Parathyroid adenoma (tissue), 2 donors: Measurements from ENCODE around the gene NFIB.

Source experiments
- H2AFZ ChIP-seq: fragments of 300-600 bp; sonication (generic); one replicate; pipeline ENCODE4 v1.7.0; 2017; ENCODE audit warnings: antibody characterized with exemption, mild to moderate bottlenecking
- H3K27ac ChIP-seq: fragments of 300-600 bp; sonication (generic); one replicate; pipeline ENCODE4 v1.7.0; 2017
- H3K27me3 ChIP-seq: fragments of 300-600 bp; sonication (generic); one replicate; pipeline ENCODE4 v1.7.0; 2017; ENCODE audit warnings: low read length; ENCODE audit not compliant: control insufficient read depth, insufficient read depth
- H3K36me3 ChIP-seq: fragments of 300-600 bp; sonication (generic); one replicate; pipeline ENCODE4 v1.7.0; 2017; ENCODE audit warnings: low read length; ENCODE audit not compliant: control insufficient read depth, insufficient read depth
- H3K4me1 ChIP-seq: fragments of 300-600 bp; sonication (generic); one replicate; pipeline ENCODE4 v1.7.0; 2017; ENCODE audit warnings: control low read depth
- H3K4me2 ChIP-seq: fragments of 300-600 bp; sonication (generic); one replicate; pipeline ENCODE4 v1.7.0; 2017; ENCODE audit warnings: low read length
- H3K4me3 ChIP-seq: fragments of 300-600 bp; sonication (generic); one replicate; pipeline ENCODE4 v1.7.0; 2017; ENCODE audit warnings: low read depth, low read length
- H3K79me2 ChIP-seq: fragments of 300-600 bp; sonication (generic); one replicate; pipeline ENCODE4 v1.7.0; 2017; ENCODE audit warnings: control low read depth
- H3K9ac ChIP-seq: fragments of 300-600 bp; sonication (generic); one replicate; pipeline ENCODE4 v1.7.0; 2017; ENCODE audit warnings: mild to moderate bottlenecking
- H3K9me3 ChIP-seq: fragments of 300-600 bp; sonication (generic); one replicate; pipeline ENCODE4 v1.7.0; 2017; ENCODE audit warnings: low read length; ENCODE audit not compliant: control insufficient read depth
- TF ChIP-seq, protein P1 (sequence below): fragments of 300-600 bp; sonication (generic); IDR thresholded peaks from one replicate; pipeline ENCODE4 v1.7.0; 2017; ENCODE audit warnings: antibody characterized with exemption, mild to moderate bottlenecking
- donor health status: primary hyperparathyroidism.

NFIB gene

GRCh38 chr9:14213504-14213903, 100.4 kb downstream of the NFIB start:
- Histone ChIP-seq H3K27ac (no peak overlapping the region), H3K79me2 (no peaks in the 10 kb centered on the region), H3K9ac (no peak overlapping the region), H3K4me2 (no peak overlapping the region), H3K9me3 (no peaks in the 10 kb centered on the region), H3K4me3 (no peak overlapping the region), H2AFZ (no peak overlapping the region), H3K4me1 (no peaks in the 10 kb centered on the region), H3K36me3 (no peaks in the 10 kb centered on the region), H3K27me3 (no peaks in the 10 kb centered on the region)
- TF ChIP-seq, protein P1, sequence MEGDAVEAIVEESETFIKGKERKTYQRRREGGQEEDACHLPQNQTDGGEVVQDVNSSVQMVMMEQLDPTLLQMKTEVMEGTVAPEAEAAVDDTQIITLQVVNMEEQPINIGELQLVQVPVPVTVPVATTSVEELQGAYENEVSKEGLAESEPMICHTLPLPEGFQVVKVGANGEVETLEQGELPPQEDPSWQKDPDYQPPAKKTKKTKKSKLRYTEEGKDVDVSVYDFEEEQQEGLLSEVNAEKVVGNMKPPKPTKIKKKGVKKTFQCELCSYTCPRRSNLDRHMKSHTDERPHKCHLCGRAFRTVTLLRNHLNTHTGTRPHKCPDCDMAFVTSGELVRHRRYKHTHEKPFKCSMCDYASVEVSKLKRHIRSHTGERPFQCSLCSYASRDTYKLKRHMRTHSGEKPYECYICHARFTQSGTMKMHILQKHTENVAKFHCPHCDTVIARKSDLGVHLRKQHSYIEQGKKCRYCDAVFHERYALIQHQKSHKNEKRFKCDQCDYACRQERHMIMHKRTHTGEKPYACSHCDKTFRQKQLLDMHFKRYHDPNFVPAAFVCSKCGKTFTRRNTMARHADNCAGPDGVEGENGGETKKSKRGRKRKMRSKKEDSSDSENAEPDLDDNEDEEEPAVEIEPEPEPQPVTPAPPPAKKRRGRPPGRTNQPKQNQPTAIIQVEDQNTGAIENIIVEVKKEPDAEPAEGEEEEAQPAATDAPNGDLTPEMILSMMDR = no peak

DNA sequence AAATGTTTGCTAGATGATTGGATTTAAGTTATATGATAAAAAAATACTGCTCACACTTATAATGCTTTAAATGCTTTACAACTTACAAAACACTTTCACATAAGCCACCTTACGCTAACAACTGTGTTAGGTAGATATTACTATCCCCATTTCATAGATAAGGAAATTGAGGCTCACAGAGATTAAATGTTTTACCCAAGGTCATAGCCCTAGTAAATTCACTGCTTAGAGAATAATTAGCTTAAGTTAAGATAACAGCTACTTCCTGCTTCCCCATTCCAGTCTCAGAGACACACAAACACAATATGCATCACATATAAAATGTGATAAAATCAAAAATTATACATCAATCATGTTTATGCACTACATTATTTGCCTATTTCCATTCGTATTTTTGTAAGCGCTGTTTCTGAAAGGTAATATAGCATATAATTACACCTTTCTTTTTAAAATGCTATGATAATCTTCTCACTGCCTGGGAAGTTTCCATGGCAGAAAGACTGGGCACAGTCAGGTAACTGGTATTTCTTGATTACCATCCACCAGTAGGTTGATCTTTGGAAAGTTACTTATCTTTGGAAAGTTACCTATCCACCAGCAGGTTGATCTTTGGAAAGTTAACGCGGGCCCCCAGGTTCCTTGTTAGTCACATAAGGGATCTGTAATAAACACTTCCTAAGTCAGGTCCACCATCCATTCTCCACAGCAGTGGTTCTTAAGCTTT, 101.1 kb downstream of the NFIB start:
- H3K4me3 ChIP-seq = no peak overlapping the region
- no peaks in the 10 kb centered on the region for H3K9me3 ChIP-seq
- no peak overlapping the region for H3K27ac ChIP-seq
- H3K79me2 ChIP-seq = no peaks in the 10 kb centered on the region
- H3K4me2 ChIP-seq = no peak overlapping the region
- H3K36me3 ChIP-seq = no peaks in the 10 kb centered on the region
- H3K27me3 ChIP-seq = no peaks in the 10 kb centered on the region
- no peaks in the 10 kb centered on the region for H3K4me1 ChIP-seq
- TF ChIP-seq, protein P1 = no peak
- no peak overlapping the region for H2AFZ ChIP-seq
- no peak overlapping the region for H3K9ac ChIP-seq

DNA sequence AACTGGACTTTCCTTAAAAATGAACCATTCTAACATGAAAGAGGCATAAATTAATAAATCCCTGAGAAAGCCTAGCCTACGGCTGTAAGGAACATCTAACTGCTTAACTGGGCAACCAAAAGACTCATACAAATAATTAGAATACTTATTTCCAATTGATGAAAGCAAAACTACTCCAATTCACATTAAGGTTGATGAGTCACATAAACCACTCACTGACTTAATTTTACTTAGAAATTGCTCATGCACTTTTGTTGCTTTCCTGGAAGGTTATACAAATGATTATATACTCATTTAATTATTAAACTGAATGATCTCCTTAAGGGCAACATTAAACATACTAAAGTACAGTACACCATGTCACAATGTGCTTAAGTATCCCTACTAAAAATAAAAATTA, 101.9 kb downstream of the NFIB start:
- Histone ChIP-seq H3K27me3 (no peaks in the 10 kb centered on the region), H3K9ac (no peak overlapping the region), H3K27ac (no peak overlapping the region), H3K9me3 (no peaks in the 10 kb centered on the region), H3K4me1 (no peaks in the 10 kb centered on the region), H3K36me3 (no peaks in the 10 kb centered on the region), H2AFZ (no peak overlapping the region), H3K4me3 (no peak overlapping the region), H3K4me2 (no peak overlapping the region), H3K79me2 (no peaks in the 10 kb centered on the region)
- TF ChIP-seq, protein P1 = no peak

DNA sequence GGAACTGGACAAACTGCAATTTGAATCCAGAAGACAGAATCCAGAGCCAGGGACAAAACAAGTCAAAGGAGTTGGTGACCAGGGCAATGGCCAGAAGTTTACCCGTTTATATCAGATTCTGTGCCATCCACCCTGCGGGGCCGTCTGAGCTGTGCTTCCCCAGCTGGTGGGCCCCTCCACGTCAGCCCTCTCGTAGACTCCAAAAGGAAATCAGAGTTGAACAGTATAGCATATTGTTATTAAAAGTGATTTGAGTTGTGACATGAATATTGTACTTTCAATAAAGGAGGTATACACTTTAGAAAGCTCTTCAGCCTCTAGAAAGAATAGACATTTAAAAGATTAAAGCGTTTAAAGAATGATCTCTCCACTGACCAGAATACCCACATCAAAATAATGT, 102.4 kb downstream of the NFIB start:
- no peaks in the 10 kb centered on the region for H3K36me3 ChIP-seq
- H3K27ac ChIP-seq = no peak overlapping the region
- H3K4me3 ChIP-seq = no peak overlapping the region
- H3K9ac ChIP-seq = no peak overlapping the region
- TF ChIP-seq, protein P1 = no peak
- no peak overlapping the region for H3K4me2 ChIP-seq
- H3K4me1 ChIP-seq = no peaks in the 10 kb centered on the region
- H3K79me2 ChIP-seq = no peaks in the 10 kb centered on the region
- no peaks in the 10 kb centered on the region for H3K9me3 ChIP-seq
- H3K27me3 ChIP-seq = no peaks in the 10 kb centered on the region
- no peak overlapping the region for H2AFZ ChIP-seq

DNA sequence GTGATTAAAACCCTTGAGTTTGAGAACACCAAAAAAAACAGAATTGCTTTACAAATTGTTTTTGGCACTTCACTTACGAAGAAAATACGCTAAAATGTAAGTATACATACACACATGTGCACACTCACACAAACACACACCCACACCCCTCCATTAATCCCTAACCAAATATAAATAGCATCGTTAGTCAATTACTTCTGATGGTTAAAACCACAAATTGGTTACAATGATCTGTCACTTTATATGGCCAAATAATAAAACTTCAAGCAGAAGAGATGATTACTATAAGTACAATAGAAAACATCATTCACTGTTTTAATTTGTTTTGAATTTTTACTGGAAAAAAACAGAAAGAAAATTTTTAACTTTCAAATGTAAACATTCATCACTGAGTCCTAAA, 103.5 kb downstream of the NFIB start:
- no peaks in the 10 kb centered on the region for H3K79me2 ChIP-seq
- no peak overlapping the region for H3K4me3 ChIP-seq
- H3K27me3 ChIP-seq = no peaks in the 10 kb centered on the region
- no peak overlapping the region for H2AFZ ChIP-seq
- H3K9ac ChIP-seq = no peak overlapping the region
- H3K27ac ChIP-seq = no peak overlapping the region
- TF ChIP-seq, protein P1 = no peak
- no peaks in the 10 kb centered on the region for H3K9me3 ChIP-seq
- H3K36me3 ChIP-seq = no peaks in the 10 kb centered on the region
- H3K4me2 ChIP-seq = no peak overlapping the region
- no peaks in the 10 kb centered on the region for H3K4me1 ChIP-seq
